Keratinocyte (primary cell): ENCODE results near the gene SLCO3A1.
A peak's percentile ranks its signal among the peaks of the same experiment; 100 is the strongest.

ENCODE experiments used
- EZH2 ChIP-seq: IDR thresholded peaks from one replicate; pipeline ENCODE4 v1.6.1; 2012; ENCODE audit warnings: inconsistent platforms, mild to moderate bottlenecking, low read length, moderate library complexity
- TF ChIP-seq, protein P1 (sequence below), 3 experiments: IDR thresholded peaks in 1 of 3; conservative IDR thresholded peaks in 1 of 3; optimal IDR thresholded peaks in 1 of 3; 2 replicates in 2 of 3; 3 replicates in 1 of 3; pipeline versions ENCODE3 to v1.5.1; 2011; ENCODE audit warnings: low read length in 3 of 3, mild to moderate bottlenecking in 3 of 3, moderate library complexity in 2 of 3, control low read depth in 1 of 3, inconsistent platforms in 1 of 3; ENCODE audit not compliant: insufficient read depth in 2 of 3; ENCODE audit errors: extremely low read depth in 1 of 3

DNA sequence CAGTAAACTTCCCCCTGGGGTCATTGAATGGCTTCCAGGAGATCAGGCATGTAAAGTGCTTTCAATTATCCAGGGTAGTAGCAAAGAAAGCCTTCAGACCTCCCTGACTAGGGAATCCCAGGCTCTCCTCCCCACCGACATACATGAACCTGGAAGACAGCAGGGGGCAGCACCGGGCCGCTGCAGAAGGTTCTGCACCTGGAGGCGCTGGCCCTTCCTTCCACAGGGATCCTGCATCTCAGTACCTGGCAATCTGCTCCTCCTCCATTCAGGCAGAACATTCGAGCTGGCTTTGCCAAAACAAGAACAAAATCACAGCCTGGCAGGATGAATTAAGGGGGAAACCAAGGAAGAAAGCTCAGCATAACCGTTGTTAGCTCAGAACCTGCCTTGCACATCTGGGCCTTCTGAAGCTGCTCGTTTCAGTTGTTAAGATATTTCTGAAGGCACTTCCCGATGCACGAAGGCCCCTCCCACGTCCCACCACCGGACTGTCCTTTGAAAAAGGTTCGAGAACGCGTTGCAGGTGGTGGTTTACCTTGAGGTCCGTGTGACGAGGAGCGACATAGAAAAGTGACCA, 237.7 kb downstream of the SLCO3A1 start:
- TF ChIP-seq, protein P1, sequence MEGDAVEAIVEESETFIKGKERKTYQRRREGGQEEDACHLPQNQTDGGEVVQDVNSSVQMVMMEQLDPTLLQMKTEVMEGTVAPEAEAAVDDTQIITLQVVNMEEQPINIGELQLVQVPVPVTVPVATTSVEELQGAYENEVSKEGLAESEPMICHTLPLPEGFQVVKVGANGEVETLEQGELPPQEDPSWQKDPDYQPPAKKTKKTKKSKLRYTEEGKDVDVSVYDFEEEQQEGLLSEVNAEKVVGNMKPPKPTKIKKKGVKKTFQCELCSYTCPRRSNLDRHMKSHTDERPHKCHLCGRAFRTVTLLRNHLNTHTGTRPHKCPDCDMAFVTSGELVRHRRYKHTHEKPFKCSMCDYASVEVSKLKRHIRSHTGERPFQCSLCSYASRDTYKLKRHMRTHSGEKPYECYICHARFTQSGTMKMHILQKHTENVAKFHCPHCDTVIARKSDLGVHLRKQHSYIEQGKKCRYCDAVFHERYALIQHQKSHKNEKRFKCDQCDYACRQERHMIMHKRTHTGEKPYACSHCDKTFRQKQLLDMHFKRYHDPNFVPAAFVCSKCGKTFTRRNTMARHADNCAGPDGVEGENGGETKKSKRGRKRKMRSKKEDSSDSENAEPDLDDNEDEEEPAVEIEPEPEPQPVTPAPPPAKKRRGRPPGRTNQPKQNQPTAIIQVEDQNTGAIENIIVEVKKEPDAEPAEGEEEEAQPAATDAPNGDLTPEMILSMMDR (optimal IDR thresholded peaks at IDR 0.05 in 1 of 3, IDR thresholded peaks at IDR 0.05 in 1 of 3, conservative IDR thresholded peaks at IDR 0.05 in 1 of 3; ENCODE audit: extremely low read depth in 1 of 3, insufficient read depth in 2 of 3, low read length in 3 of 3) = peak; percentile 85 to 93 (median 86)
- no peak for TF ChIP-seq EZH2
